Activated CD4-positive, alpha-beta memory T cell treated with anti-CD3 and anti-CD28 coated beads, Interleukin-2, amount 10 ng/mL, durations not matched to agents 7 days and 5 days (primary cell): ENCODE measurements around the gene MMP28. TPM values are rescaled to one million over a fixed set of nuclear protein-coding genes. Genes with fewer than 3 reads are reported as not detected.

Source experiments
- CTCF ChIA-PET: fragments of 350-600 bp; sonication (Branson Sonifier 250); formaldehyde crosslinking; loops from one replicate; lab custom pipeline; 2021; ENCODE audit warnings: antibody characterized with exemption, inconsistent platforms; lab: Charles Lee
- POLR2A ChIA-PET: fragments of 350-600 bp; sonication (Branson Sonifier 250); formaldehyde crosslinking; loops from one replicate; lab custom pipeline; 2021; ENCODE audit warnings: antibody characterized with exemption; lab: Charles Lee
- DNase-seq: peaks from one replicate; pipeline ENCODE4 v3.0.0-alpha.2; 2020
- H3K27ac Mint-ChIP-seq: one replicate; pipeline ENCODE4 v1.8.0; 2021; ENCODE audit warnings: mild to moderate bottlenecking, mixed read lengths
- H3K27me3 Mint-ChIP-seq: one replicate; pipeline ENCODE4 v1.8.0; 2021; ENCODE audit warnings: mixed read lengths
- H3K36me3 Mint-ChIP-seq: one replicate; pipeline ENCODE4 v1.8.0; 2021; ENCODE audit warnings: low read depth, mixed read lengths
- H3K4me1 Mint-ChIP-seq: one replicate; pipeline ENCODE4 v1.8.0; 2021; ENCODE audit warnings: mixed read lengths
- H3K4me3 Mint-ChIP-seq: one replicate; pipeline ENCODE4 v1.8.0; 2021; ENCODE audit warnings: mild to moderate bottlenecking, mixed read lengths
- H3K9me3 Mint-ChIP-seq: one replicate; pipeline ENCODE4 v1.8.0; 2021; ENCODE audit warnings: mixed read lengths
- total RNA-seq, 2 experiments: library from RNA; stranded (reverse); gene quantifications; one replicate each; pipeline ENCODE4 v1.2.3, GENCODE V29; 2021

The MMP28 gene
- total RNA-seq, 2 experiments from 2014 or later = not detected

DNA sequence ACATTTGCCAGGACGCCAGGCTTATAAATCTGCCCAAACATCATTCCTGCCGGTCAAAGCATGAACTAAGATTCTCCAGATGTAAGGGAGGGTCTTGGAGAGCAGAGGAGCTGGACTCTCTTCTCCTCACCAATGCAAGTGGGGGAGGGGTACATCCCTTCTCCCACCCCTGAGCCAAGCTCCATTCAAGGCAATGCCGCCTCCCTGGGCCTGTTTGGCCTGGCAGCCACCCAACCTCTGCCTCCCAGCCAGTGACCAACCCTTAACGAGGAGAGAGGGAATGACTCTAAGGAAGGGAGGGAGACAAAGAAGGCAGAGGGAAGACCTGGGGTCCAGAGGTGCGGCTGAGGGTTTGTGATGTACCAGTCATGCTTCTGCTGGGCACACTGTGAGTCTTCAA lies 20.9 kb downstream of the MMP28 start:
- Mint-ChIP-seq H3K27me3 (peaks cover 31% of the 10 kb centered on the region), H3K4me3 (no peak overlapping the region), H3K27ac (no peak overlapping the region), H3K4me1 (no peaks in the 10 kb centered on the region), H3K9me3 (no peaks in the 10 kb centered on the region), H3K36me3 (no peaks in the 10 kb centered on the region)
- CTCF ChIA-PET = interaction anchor here (1.5 to 2.5 kb wide), 2 partner anchors 10 kb away, joined by 7 to 9 read pairs; no protein-coding TSS in a partner anchor
- POLR2A ChIA-PET = interaction anchor here (1.1 kb wide), 1 partner anchor 34 kb away, joined by 3 read pairs; the partner anchor contains the start of gene TAF15
- no peak for DNase-seq

DNA sequence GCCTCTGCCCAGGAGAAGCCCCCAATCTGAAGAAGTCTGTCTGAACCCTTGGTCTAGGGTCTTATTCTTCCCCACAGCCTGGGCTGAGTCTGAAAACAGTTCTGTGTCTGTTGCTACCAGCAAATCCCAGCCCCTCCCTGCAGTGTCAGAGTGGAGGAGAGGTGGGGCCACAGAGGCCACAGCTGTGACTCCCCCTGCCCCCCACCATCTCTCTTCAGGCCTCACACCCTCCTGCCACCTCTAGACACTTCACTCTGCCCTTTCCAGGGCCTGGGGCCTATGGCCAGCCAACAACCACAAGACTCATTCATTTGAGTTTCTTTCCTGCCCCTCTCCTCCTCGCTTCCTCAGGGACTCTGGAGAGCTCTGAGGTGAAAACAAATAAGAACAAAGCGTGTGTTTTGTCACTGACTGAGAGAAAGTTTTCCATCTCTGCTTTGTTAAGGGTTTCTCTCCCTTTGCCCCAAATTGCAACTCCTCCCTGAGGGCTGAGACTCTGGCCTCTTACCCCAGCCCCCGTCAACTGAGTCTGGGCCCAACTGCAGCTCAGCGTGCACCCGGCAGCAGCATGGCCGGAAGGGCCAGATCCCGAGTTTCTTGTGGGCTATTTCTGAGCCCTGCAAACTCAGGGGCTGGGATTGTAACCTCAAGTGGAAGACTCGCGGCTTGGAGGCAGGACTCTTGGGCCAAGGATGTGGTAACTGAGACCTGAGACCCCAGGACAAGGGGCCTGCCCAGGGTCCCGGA lies 21.6 kb downstream of the MMP28 start:
- no peak overlapping the region for H3K4me3 Mint-ChIP-seq
- H3K9me3 Mint-ChIP-seq = no peaks in the 10 kb centered on the region
- DNase-seq = no peak
- no peak overlapping the region for H3K27ac Mint-ChIP-seq
- ChIA-PET POLR2A (interaction anchor here (1.1 kb wide), 1 partner anchor 35 kb away, joined by 3 read pairs; the partner anchor contains the start of gene TAF15), CTCF (interaction anchor here (1.5 kb wide), 1 partner anchor 9 kb away, joined by 7 read pairs; no protein-coding TSS in a partner anchor)
- peaks cover 29% of the 10 kb centered on the region for H3K27me3 Mint-ChIP-seq
- H3K36me3 Mint-ChIP-seq = no peaks in the 10 kb centered on the region
- no peaks in the 10 kb centered on the region for H3K4me1 Mint-ChIP-seq

DNA sequence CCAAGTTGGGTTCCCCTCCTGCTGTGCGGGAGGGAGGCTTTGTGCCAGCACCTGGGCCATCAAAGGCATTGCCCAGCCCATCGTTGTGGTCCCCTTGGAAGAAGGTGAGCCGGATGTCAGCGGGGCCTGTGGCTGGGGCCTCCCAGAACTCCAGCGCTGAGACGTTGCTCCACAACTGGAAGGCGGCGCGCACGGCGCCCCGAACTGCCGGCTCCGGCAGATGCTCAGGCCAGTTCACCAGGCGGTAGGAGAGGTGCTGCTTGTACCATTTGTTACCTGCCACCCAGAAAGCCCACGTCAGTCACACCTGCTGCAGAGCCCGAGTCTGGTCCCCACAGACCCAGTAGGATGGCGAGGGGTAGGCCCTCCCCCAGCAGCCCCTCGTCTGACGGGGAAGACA lies 22.3 kb downstream of the MMP28 start:
- H3K36me3 Mint-ChIP-seq = no peaks in the 10 kb centered on the region
- no peak overlapping the region for H3K27ac Mint-ChIP-seq
- ChIA-PET POLR2A (no interaction called here), CTCF (interaction anchor here (1.5 kb wide), 1 partner anchor 8 kb away, joined by 7 read pairs; no protein-coding TSS in a partner anchor)
- H3K4me1 Mint-ChIP-seq = no peaks in the 10 kb centered on the region
- peaks cover 23% of the 10 kb centered on the region for H3K27me3 Mint-ChIP-seq
- H3K9me3 Mint-ChIP-seq = no peaks in the 10 kb centered on the region
- no peak overlapping the region for H3K4me3 Mint-ChIP-seq
- no peak for DNase-seq

DNA sequence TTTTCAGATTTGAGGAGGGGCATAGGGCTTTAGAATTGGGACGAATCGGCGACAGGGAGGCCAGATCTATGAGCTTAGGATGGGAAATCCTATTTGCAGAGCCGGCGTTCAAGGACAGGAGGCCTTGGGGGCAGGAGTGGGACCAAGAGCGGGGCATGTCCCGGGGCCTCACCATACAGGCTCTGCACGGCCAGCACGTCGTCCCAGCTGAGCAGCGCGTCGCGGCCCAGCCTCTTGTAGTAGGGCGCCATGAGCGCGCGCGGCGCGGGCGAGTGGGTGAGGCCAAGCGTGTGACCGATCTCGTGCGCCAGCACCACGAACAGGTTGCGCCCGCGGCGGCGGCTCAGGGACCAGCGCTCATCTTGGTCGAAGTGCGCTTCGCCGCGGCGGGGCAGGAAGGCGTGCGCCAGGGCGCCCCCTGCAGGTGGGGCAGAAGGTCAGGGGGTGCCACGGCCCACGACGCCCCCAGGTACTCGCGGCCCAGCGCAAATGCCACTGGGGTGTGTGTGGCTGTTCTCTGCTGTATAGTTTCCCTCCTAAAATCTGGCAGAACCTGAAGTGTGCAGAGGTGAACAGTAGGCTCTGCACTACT lies 25.4 kb downstream of the MMP28 start:
- Mint-ChIP-seq H3K27ac (no peak overlapping the region), H3K4me3 (no peak overlapping the region), H3K27me3 (peaks cover 11% of the 10 kb centered on the region), H3K36me3 (no peaks in the 10 kb centered on the region), H3K4me1 (peaks cover under 1% of the 10 kb centered on the region), H3K9me3 (no peaks in the 10 kb centered on the region)
- ChIA-PET CTCF (interaction anchor here (1.1 to 12.7 kb wide), 3 partner anchors 24 to 38 kb away, joined by 3 to 286 read pairs (median 3); partner anchors contain the start of gene TAF15), POLR2A (interaction anchor here (7.6 kb wide), 1 partner anchor 39 kb away, joined by 89 read pairs; the partner anchor contains the start of gene TAF15)
- no peak for DNase-seq

DNA sequence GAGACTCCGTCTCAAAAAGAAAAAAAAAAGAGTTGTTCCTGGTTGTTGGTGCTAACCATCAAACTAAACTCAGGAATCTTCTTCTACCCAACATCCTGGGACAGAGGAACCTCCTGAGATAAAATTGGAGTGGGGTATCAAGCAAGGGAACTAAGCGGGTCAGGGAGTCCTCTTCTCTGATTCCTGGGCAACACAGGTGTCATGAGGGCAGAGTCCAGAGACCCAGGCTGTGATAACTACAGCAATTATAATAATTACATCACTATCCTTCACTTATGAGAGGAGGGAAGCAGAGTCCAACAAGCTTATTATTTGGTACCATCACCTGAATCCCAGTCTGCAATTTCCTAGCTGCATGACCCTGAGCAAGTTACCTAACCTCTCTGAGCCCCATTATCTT lies 26.6 kb downstream of the MMP28 start:
- no peak overlapping the region for H3K27ac Mint-ChIP-seq
- ChIA-PET CTCF (interaction anchor here (1.2 to 12.7 kb wide), 2 partner anchors 28 to 39 kb away, joined by 3 to 286 read pairs; partner anchors contain the start of gene TAF15), POLR2A (interaction anchor here (7.6 kb wide), 1 partner anchor 41 kb away, joined by 89 read pairs; the partner anchor contains the start of gene TAF15)
- DNase-seq = no peak
- H3K9me3 Mint-ChIP-seq = no peaks in the 10 kb centered on the region
- H3K4me1 Mint-ChIP-seq = peaks cover 9% of the 10 kb centered on the region
- no peaks in the 10 kb centered on the region for H3K36me3 Mint-ChIP-seq
- no peak overlapping the region for H3K4me3 Mint-ChIP-seq
- peaks cover 11% of the 10 kb centered on the region for H3K27me3 Mint-ChIP-seq

DNA sequence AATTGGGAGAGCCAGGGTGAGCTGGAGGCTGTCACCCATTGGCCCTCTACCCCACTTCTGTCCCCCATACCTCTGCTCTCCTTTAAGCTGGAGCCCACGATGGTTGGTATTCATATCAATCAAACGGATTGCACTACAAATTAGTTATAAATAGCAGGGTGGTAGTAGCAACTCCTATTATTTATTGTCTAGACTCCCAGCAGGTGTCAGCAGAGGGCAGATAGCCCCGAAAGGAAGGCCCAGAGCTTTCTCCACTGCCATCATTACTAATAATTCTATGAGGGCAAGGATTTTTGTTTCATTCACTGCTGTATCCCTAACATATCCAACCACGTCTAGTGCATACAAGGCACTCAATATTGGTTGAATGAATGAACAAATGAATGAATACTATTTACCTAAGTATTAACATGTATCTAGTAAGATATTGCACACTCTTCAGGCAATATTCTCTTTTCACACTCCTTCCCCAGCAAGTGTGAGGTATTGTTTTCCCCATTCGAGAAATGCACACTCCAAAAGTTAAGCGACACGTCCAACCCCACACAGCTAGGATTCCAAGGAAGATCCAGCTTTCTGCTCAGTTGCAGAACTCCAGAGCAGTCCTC lies 28.4 kb downstream of the MMP28 start:
- Mint-ChIP-seq H3K4me1 (peaks cover 9% of the 10 kb centered on the region), H3K36me3 (no peaks in the 10 kb centered on the region), H3K4me3 (no peak overlapping the region), H3K27ac (no peak overlapping the region), H3K27me3 (peaks cover 3% of the 10 kb centered on the region), H3K9me3 (no peaks in the 10 kb centered on the region)
- peak; percentile 34 for DNase-seq
- POLR2A ChIA-PET = interaction anchor here (7.6 kb wide), 1 partner anchor 42 kb away, joined by 89 read pairs; the partner anchor contains the start of gene TAF15
- CTCF ChIA-PET = interaction anchor here (0.8 to 12.7 kb wide), 6 partner anchors 9 to 41 kb away, joined by 3 to 286 read pairs (median 4); partner anchors contain the start of gene TAF15

DNA sequence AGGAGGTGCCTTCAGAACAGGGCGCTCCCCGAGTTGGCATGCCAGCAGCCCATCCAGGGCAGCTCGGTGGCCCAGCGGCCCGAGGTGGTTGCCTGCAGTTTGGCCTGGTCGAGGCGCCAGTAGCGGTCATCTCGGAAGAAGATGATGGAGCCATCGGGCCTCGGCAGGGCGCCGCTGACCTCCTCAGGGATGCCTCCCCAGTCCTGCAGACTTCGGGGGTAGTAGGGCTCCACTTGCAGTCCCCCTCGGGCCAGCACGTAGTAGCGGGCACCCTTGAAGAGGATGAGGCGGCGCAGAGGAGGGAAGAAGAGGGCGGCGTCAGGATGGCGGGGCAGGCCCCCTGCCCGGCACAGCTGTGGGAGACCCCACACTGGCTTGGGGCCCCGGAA lies 29.0 kb downstream of the MMP28 start:
- ChIA-PET POLR2A (interaction anchor here (7.6 kb wide), 1 partner anchor 43 kb away, joined by 89 read pairs; the partner anchor contains the start of gene TAF15), CTCF (interaction anchor here (0.8 to 12.7 kb wide), 5 partner anchors 9 to 41 kb away, joined by 3 to 286 read pairs (median 4); partner anchors contain the start of gene TAF15)
- DNase-seq = no peak
- no peaks in the 10 kb centered on the region for H3K27me3 Mint-ChIP-seq
- H3K27ac Mint-ChIP-seq = no peak overlapping the region
- no peak overlapping the region for H3K4me3 Mint-ChIP-seq
- no peaks in the 10 kb centered on the region for H3K9me3 Mint-ChIP-seq
- peaks cover 9% of the 10 kb centered on the region for H3K4me1 Mint-ChIP-seq
- H3K36me3 Mint-ChIP-seq = no peaks in the 10 kb centered on the region

DNA sequence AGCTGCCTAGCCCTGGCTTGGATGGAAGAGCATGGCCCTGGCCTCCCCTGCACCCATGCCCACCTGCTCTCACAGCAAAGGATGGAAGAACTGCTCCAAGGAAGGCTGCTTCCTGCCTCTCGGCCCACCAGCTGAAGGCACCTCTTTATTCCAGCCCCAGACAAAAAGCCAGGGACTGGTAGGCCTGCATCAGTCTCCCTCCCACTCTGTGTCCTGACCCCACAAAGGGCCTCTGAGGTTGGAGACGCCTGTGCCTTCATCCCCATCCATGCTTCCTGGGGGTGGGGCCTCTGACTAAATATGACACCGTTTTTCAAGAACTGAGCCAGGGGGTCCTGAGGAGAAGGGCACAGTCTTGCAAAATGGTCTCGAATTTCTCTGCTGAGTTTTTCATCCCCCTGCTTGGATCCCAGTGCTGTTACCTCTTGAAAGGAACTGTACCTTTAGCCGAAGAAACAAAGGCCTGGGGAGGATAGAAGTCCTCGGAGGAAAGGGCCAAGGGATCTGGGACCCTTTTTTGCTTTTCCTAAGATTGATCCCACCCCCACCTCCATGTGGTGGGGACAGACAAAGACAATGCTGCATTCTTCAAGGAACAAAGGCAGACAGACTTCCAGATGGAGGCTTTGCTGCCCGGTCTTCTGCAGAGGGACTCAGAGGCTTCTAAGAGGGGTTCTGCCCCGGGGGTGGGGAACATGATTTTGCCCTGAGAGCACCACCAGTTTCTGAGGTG lies 29.5 kb downstream of the MMP28 start:
- Mint-ChIP-seq H3K36me3 (no peaks in the 10 kb centered on the region), H3K9me3 (no peaks in the 10 kb centered on the region), H3K4me1 (peaks cover 9% of the 10 kb centered on the region), H3K27me3 (no peaks in the 10 kb centered on the region), H3K4me3 (no peak overlapping the region), H3K27ac (no peak overlapping the region)
- POLR2A ChIA-PET = interaction anchor here (7.6 kb wide), 1 partner anchor 44 kb away, joined by 89 read pairs; the partner anchor contains the start of gene TAF15
- DNase-seq = no peak
- CTCF ChIA-PET = interaction anchor here (1.0 to 12.7 kb wide), 6 partner anchors 8 to 42 kb away, joined by 3 to 286 read pairs (median 6); partner anchors contain the start of gene TAF15

DNA sequence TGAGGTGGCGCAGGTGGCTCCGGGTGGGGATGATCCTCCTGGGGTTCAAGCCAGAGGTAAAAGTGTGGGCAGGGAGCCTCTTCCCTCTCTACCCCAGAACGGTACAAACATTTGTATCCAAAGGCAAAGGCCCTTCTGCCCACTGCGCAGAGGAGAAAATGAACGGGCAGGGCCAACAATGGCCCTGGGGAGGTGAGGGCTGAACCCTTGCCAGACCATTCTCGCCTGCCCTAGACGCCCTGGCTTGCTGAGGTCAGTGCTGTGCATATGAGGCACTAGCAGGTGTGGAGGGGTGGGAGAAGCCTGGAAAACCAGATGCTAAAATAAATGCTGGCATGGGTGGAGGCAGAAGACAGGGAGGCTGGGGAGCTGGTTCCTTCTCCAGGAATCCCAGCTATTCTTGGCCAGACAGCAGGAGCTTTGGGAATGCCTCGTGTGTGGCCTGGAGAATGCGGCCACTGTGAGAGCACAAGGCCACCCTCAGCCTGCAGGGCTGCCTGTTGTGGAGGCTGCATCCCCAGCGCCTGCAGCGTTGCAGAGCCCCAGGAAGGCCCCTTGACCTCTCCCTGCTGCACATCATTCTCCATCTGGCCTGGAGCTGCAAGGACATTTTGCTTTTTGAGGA lies 30.2 kb downstream of the MMP28 start:
- peaks cover 9% of the 10 kb centered on the region for H3K4me1 Mint-ChIP-seq
- peak overlapping the region; percentile 82 for H3K4me3 Mint-ChIP-seq
- ChIA-PET CTCF (interaction anchor here (1.0 to 12.7 kb wide), 12 partner anchors 8 to 148 kb away, joined by 3 to 286 read pairs (median 6); partner anchors contain the start of gene TAF15), POLR2A (interaction anchor here (1.4 to 7.6 kb wide), 2 partner anchors 44 to 92 kb away, joined by 3 to 89 read pairs; partner anchors contain the start of gene TAF15)
- H3K36me3 Mint-ChIP-seq = no peaks in the 10 kb centered on the region
- no peaks in the 10 kb centered on the region for H3K9me3 Mint-ChIP-seq
- no peak overlapping the region for H3K27ac Mint-ChIP-seq
- DNase-seq = no peak
- H3K27me3 Mint-ChIP-seq = peaks cover under 1% of the 10 kb centered on the region

DNA sequence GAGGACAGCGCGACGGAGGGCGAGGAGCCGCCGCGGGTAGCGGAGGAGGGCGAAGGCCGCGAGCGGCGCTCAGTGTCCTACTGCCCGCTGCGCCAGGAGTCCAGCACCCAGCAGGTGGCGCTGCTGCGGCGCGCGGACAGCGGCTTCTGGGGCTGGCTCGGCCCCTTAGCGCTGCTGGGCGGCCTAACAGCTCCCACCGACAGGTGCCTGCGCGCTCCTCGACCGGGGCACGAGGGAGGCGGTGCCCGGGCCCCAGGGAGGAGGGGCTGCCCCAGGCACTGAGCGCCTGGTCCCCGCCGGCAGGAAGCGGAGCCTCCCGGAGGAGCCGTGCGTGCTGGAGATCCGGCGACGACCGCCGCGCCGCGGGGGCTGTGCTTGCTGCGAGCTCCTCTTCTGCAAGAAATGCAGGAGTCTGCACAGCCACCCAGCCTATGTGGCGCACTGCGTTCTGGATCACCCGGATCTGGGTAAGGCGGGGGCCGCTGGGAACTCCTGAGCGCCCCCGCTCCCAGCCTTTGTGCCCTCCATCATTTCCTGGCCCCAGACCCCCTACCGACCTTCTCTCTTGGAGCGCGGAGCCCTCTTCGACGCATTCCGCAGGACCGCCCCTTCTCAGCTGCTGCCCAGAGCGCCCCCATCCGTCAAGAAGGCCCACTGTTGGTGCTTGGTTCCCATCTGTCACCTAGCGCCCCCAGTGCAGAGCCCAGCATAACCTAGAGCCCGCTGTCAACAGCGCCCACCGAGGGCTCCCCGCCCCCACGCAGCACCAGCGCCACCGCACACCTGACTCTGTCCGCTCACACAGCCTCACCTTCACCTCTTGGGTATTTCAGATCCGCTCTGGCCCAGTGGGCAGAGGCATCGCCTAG lies 31.1 kb downstream of the MMP28 start:
- Mint-ChIP-seq H3K9me3 (no peaks in the 10 kb centered on the region), H3K36me3 (no peaks in the 10 kb centered on the region), H3K27me3 (peaks cover 4% of the 10 kb centered on the region), H3K4me3 (peak overlapping the region; percentile 82), H3K27ac (peak overlapping the region; percentile 65), H3K4me1 (peaks cover 9% of the 10 kb centered on the region)
- POLR2A ChIA-PET = interaction anchor here (0.8 to 7.6 kb wide), 6 partner anchors 21 to 176 kb away, joined by 3 to 89 read pairs (median 4); partner anchors contain the start of genes MMP28 and TAF15
- CTCF ChIA-PET = interaction anchor here (0.6 to 12.7 kb wide), 59 partner anchors 9 to 794 kb away, joined by 3 to 286 read pairs (median 5); partner anchors contain the start of genes CCL5, GAS2L2, MMP28 and RASL10B
- DNase-seq = peak; percentile 89
